Measurements from ENCODE around the gene OASL.
"Not testable (repeated sequence)": the region's sequence is repeated elsewhere in the genome, so short reads cannot be mapped to it uniquely, and the experiment has no call there.

OASL gene

GRCh38 chr12:121059031-121059898 is 20.2 kb upstream of the OASL start:
- DNase-seq: no peak

- no peak for DNase-seq
Measured at GRCh38 chr12:121057794-121058193, 18.7 kb upstream of the OASL start.

GRCh38 chr12:121053706-121054105 is 14.7 kb upstream of the OASL start:
- DNase-seq: no peak

- DNase-seq: no peak
Measured at GRCh38 chr12:121050725-121051124, 11.7 kb upstream of the OASL start.

GRCh38 chr12:121048442-121048841 is 9.4 kb upstream of the OASL start:
- DNase-seq: no peak

GRCh38 chr12:121047400-121047799 is 8.4 kb upstream of the OASL start:
- not testable (repeated sequence) for DNase-seq

GRCh38 chr12:121043067-121043466 is 4.0 kb upstream of the OASL start:
- DNase-seq: no peak

GRCh38 chr12:121036810-121037326 is 2.2 kb downstream of the OASL start:
- no peak for DNase-seq

GRCh38 chr12:121034616-121035305 is 4.3 kb downstream of the OASL start:
- DNase-seq: no peak

GRCh38 chr12:121033625-121034349 is 5.3 kb downstream of the OASL start:
- no peak for DNase-seq

- no peak for DNase-seq
Measured at GRCh38 chr12:121030576-121031212, 8.4 kb downstream of the OASL start.

GRCh38 chr12:121026274-121027045 is 12.6 kb downstream of the OASL start:
- no peak for DNase-seq

- no peak for DNase-seq
Measured at GRCh38 chr12:121025442-121026226, 13.4 kb downstream of the OASL start.

GRCh38 chr12:121023799-121024198 is 15.2 kb downstream of the OASL start:
- no peak for DNase-seq

- DNase-seq: no peak
Measured at GRCh38 chr12:121022713-121023112, 16.3 kb downstream of the OASL start.

- DNase-seq: no peak
Measured at GRCh38 chr12:121021754-121022153, 17.3 kb downstream of the OASL start.

- DNase-seq: no peak
Measured at GRCh38 chr12:121018860-121019617, 20.0 kb downstream of the OASL start.

GRCh38 chr12:121017966-121018491 is 21.0 kb downstream of the OASL start:
- no peak for DNase-seq

GRCh38 chr12:121015825-121016766 is 22.9 kb downstream of the OASL start, which contains the start of gene C12orf43:
C12orf43 (minus strand) TSS chr12:121016487; CDS start chr12:121016474, 13 bp downstream.
- DNase-seq: peak; percentile 93

All from right hindlimb (tissue), 1 donor.